GOT3 (cell line): Measurements from ENCODE around the gene SPATA16.
"Not testable (repeated sequence)": the region's sequence is repeated elsewhere in the genome, so short reads cannot be mapped to it uniquely, and the experiment has no call there.

Experiments
- DNase-seq: peaks from one replicate; lab custom pipeline; 2025; ENCODE audit warnings: mixed read lengths; lab: John Stamatoyannopoulos, UW

SPATA16 gene

DNA sequence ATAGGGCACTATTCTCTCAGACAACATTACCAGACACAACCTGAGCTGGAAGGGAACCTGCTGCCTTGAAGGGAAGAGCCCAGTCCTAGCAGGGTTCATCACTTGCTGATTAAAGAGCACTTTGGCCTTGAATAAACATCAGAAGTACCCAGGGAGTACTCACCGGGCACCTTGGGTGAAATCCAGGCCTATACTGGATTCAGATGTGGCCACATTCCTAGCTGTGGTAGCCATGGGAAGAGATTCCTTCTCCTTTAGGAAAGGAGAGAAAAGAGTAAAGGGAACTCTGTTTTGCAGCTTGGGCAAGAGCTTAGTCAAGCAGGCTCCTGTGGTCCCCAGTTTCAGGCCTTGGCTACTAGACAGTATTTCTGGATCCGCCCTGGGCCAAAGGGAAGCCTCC lies 195.0 kb downstream of the SPATA16 start:
- no peak for DNase-seq

DNA sequence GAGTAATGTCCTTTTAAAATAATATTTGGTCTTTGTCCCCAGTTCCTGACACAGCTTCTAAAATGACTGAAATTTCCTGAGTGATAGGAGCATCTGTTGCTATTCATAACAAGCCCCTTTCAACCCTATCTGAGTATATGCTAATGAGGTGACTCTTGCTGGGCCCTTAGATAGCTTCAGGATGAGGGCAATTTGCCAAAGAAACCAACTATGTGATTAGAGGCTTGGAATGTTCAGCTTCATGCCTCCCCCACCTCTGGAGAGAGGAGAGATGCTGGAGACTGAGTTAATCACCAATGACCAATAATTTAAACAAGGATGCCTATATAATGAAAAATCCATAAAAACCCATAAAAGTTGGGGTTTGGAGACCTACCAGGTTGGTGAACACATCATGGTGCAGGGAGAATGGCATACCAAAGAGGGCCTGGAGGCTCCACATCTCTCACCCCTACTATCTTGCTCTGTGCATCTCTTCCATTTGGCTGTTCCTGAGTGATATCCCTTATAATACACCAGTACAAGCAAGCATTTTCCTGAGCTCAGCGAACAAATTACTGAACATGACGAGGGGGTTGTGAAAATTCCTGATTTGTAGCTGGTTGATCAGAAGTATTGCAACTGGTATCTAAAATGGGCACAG lies 201.3 kb downstream of the SPATA16 start:
- DNase-seq = no peak

DNA sequence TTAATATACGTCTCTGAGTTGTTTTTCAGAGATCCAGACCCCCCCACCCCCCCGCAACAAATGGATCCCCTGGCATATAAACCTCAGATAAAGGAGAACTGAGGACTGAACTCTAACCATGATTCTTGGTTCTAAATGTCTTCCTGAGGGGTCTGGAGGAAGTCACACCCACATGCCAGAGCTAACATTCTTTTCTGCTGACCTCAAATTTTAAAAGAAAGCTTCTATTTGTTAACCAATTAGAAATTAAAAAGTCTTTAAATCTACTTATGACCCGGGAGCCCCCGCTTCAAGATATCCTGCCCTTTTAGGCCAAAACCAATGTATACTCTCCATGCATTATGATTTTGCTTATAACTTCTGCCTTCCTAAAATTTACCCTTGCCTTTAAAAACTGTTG lies 202.2 kb downstream of the SPATA16 start:
- no peak for DNase-seq

DNA sequence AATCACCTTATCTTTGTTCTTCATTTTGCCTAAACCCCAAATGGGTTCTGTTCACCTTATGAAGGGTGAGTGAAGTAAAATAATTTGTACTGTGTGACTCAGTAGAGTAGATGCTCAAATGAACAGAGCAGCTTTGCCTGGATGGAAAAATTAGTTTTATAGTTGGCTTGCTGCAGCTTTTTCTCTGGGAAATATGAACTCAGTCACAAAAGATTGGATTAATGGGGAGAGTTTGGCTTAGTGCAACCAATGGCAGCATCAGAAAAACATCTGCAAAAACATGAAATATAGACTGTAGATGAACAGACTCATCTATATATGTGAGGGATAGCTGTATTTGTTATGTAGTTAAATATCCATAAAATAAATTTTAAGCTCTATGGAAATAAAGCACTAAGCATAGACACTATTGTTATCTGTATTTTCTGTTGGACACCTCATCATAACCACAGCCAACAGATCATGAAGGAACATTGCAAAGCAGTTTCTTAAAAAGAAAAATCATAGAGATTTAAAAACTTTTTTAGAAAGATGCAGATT lies 209.2 kb downstream of the SPATA16 start:
- DNase-seq = no peak

DNA sequence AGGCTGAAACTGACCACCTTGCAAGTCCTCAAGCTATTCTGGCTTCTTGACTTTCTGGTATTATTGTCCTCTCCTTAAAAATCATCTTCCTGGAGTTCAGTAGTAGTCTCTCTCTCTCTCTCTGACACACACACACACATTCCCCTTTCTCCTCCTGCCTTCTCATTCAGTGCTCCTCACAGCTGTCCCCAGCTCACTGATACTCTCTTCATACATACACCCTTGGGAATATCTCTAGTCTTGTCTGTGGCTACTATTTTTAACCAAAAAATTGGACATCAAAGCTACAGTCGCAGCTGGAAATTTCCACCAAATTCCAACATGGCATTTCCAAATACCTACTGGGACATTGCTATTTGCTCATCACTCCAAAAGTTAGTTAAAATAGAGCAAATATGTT lies 211.6 kb downstream of the SPATA16 start:
- DNase-seq = no peak

DNA sequence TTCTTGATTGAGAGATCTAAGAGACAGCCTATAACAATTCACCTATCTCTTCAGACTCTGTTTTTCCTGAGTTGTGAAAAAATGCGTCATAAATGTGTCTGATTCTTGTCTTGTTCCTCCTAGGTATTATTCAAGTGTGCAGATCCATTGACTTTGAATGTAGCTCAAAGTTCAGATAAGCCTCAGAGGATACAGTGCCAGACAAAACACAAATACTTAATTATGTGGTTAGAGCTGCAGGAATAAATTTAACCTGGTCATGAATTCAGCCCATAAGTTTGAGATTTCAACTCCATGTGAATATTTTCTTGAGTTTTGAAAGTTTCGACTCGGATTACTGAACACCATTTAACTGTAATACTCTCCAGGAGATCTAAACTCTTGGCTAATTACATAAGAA lies 216.5 kb downstream of the SPATA16 start:
- DNase-seq = no peak

DNA sequence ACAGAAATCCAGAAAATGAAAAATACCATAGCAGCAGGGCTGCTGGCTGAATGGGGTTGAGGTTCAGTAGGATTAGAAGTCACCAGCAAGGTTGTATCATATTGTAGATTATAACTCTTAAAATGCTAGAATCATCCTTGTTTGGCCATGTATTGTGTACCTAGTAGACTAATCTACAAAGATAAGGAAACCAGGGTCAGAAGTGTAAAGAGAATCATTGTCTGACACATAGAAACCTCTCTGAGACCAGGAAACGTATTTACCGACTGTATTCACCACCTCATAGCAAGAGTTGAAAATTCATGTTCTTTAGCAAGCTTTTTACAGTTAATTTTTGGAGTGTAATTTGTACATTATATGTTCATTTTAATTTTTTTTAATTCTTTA lies 221.7 kb downstream of the SPATA16 start:
- no peak for DNase-seq

DNA sequence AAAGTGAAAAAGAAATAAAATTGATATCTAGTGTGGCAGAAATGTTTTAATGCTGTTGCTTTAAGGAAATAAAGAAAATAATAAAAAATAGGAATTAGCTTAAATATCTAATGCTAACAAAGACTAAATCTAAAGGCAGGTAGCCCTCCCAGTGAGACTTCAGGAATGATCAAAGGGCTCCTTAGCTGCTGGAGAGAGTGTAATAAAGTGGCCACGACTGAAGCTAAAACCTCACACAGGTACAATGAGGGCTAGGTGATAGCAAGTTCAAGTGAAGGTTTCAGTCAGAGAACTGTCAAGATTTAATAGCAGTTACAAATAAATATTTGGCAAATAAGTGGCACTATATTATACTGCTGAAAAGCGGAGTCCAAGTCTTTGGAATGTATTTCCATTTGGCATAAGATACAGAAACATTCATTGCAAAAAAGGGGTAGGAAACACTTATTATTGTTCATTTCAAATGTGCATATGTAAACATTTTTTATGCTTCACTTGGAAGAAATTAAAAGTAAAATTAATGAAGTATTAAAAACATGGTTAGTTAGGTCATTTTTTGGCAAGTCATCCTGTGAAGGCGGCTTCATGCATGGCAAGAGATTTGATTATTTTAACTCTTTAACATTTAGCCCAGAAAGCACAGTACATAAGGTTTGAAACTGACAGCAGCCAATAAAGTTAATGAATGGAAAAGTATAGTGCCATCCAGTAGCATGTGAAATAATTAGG lies 222.3 kb downstream of the SPATA16 start:
- no peak for DNase-seq

DNA sequence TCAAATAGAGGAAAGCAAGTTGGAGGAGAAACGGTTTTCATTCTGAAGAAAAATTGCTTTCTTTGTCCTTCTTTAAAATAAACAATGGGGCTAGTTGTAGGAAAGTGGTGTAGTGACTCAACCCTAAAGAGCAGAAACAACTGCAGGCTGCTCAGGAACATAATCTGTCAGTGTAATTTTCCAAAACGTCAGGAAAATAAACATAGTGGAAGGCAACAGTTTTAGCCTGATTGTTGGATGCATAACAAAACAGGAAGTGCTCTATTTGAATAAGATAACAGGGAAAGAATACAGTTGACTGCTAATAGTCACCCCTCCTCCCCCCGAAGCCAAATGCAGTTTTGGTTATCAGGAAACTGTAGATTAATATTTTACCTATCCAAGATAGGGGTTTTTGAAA lies 222.9 kb downstream of the SPATA16 start:
- no peak for DNase-seq

DNA sequence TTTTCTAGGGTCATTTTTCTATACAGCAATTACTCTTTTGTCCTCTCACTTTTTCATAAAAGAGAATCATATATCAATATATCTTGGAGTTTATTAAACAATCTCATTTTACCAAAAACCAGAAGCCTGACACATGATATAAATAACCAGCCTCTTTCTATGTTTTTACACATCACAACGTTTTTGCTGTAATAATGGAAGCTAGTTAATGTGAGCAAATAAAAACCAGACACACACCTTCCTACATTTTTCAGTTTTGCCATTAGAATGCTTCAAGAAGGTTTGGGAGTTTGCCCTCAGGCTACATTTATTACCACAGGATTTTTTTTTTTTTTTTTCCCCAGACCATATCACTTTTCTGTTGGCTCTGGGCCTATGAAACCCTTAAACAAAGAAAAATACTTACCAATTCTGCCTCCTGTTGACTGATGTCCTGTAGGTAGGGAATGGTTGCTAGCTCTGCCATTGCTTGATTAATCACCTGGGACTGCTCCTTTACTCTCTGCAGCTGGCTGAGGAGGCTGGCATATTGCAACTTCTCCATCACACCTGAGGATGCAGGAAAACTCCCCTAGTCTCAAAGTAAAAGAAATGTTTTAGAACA lies 225.0 kb downstream of the SPATA16 start:
- DNase-seq = no peak

DNA sequence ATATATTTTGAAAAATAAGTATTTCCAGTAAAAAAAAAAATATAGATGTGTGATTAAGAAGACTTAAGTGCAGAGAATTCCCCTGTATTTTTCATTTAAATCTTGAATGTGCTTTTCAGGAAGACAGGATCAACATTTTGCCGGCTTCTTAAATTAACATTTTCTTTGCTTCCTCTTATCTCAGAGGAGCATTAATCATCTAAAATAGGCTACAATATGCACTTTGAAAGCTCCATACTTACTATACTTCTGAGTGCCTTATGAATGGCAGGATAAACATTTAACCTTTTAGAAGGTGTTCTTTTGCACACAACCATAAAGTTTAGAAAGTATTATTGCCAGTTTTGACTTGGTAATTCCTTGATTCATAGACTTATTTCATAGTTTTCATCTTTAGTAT lies 226.2 kb downstream of the SPATA16 start:
- no peak for DNase-seq

DNA sequence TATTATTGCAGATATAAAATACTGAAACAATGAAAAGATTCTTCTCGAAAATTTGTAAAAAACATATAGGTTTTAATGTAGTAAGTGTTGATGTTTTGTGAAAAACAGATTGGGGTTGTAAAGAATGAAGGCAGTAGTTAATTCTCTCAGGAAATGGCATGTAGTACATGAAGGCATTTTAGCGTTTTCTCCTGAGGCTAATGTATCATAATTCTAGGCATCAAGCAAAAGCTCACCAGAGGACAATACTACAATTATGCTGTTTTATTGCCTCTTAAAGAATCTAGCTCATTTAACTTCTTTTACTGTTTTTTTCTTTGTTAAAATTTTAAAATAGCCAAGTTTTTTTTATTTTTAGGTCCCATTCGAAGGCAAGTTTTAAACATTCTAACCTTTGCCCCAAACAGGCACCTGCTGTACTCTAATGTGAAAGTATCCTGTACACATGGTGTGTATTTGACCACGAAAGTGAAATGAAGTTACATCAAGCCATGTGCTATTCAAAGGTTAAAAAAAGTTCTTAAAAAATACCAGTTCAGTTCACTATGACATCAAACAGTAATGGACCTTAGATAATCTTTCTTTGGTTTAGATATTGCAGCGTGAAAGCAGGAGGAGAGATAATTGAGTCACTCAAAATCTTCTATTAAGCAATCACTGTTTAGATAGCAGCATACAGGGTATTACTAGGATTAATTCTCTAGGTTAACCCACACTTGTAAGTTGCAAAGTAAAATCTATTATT lies 227.0 kb downstream of the SPATA16 start:
- no peak for DNase-seq

DNA sequence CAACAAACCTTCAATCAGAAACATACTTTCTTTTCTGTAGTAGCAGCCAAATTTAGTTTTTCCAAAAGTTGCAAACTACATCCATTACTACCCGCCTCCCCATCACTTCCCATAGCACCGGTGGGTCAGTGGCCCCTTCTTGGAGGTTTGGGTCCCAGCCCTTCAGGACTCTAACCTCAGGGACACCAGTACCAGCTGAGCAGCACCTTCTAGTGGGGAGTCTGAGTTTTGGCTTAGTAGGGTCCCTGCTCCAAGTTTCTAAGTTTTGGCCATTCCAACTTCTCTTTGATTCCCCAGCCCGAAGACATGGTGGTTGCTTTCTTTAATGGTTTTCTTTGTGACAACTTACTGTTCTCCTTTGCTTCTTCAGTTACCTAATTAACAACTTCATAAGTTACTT lies 229.9 kb downstream of the SPATA16 start:
- no peak for DNase-seq

DNA sequence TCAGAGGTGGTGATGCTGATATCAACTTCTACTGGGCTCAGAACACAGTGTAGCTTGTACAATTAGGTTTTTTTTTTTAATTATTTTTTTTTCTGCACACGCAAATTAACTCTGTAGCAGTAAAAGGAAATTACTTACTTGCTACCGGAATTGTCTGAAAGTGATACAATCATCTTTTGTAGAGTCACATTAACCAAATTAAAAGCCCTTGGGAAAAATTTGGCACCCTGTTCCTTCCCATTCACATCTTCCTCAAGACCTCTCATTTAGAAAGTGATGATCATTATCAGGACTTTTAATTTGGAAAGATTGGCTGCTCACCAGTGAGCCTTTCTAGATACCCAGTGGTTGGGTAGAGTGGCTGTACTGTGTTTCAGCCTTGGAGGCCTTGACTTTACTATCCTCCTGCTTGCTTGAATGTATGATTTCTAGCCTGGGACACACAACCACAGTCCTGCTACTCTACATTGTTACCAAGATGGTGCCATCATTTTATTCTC lies 232.2 kb downstream of the SPATA16 start:
- no peak for DNase-seq

DNA sequence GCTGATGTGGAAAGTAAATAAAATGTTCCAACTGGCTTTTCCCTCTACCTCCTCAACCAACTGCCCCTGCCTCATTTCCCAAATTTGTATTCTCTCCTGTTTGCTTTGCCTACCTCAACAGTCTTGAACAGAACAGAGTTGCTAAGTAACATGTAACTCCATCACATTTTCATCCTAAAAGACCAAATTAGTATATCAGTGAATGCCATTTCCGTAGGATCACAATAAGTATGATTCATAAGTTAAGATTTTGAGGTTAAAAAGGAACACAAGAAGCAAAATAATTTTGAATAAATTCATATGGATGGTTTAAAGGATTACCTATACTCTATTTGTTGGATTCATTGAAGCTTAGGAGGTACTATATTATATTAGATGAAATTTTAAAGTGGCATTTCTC lies 235.6 kb downstream of the SPATA16 start:
- DNase-seq = no peak

DNA sequence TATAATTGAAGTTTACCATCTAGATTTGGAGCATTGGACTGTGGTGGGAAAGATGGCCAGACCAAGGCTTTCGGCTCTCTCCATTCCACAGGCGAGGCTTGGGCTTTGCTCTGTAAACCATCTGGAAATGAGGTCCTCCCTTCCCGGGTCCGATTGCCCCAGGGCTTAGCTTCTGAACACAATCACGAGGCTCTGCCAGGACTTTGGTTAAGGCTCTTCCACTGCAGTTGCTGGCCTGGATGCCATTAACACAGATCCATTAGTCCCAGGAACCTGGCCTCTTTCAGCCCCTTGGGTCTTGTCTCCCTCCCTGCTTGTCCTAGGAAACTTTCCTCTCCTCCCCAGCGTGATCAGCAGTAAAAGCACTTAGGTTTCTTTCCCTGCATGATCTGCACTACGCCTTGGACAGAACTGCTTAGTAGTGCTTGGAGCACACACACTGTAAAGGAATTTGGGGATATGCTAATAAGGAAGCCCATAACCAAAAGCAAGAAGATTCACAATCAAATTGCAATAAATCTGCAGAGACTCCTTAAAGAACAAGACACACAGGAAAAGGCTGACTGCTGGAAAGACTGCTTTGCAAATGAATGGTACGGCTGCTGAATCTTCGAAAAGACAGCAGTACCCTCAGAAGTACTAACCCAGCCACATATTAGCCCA lies 236.2 kb downstream of the SPATA16 start:
- no peak for DNase-seq

DNA sequence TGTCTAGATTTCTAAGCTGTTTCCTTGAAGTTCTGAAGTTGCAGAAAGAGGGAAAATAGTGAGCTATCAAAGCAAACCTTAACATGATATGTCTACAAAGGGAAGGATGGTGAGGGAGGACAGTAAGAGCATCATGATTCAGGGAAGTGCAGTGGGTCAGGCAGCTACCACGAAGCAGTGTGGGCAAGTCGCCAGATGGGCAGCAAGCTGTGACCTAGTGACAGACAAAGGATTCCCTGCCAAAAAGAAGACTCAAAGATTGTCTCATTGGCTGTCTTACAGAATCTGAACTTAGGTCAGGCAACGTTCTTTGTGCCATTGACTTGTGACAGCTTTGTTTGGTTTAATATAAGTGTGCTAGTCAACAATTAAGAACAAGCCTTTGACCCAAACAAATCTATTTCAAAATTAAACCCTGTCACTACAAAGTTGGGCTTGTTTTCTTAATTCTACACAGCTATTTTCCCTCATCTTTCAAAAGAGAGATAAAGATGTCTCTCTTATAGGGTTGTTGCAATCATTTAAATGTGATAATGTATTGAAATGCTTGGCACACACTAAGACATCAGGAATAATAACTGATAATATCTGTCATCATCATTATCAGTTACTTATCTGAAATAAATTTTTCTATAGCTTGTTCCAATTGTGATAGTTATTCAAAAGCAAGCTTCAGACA lies 237.3 kb downstream of the SPATA16 start:
- DNase-seq = no peak

DNA sequence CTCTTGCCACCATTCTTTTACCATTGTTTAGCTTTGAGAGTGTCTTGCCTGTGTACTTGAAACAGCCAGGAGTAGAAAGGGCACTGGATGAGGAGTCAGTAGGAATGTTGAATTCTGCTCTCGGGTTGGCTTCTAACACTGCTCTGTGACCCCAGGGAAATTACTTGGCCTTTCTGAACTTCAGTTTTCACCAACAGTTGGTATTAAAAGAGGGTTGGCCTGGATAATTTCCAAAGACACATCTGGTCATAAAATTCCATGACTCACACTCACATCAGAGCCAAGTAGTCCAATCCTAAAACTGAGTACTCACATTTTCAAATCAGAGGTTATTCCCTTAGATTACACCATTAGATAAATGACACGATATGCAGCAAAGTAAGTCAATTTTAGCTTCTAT lies 248.9 kb downstream of the SPATA16 start:
- DNase-seq = no peak

DNA sequence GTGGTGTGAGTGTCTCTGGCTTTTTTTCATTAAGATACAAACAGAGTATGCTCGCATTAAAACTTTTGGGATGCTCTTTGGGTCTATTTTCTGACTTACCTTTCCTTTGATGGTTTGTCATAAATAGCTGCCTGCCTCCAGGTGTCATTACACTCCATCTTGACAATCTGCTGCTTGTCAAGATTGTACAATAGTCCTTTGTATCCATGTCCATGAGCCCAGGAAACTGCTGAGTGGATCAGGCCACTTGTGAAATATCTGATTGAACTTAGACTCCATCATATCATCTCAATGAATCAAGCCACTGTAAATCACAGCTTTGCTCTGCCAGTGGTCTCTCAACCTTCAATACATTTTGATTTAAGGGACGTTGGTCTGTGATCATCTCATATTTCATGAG lies 255.3 kb downstream of the SPATA16 start:
- DNase-seq = no peak

DNA sequence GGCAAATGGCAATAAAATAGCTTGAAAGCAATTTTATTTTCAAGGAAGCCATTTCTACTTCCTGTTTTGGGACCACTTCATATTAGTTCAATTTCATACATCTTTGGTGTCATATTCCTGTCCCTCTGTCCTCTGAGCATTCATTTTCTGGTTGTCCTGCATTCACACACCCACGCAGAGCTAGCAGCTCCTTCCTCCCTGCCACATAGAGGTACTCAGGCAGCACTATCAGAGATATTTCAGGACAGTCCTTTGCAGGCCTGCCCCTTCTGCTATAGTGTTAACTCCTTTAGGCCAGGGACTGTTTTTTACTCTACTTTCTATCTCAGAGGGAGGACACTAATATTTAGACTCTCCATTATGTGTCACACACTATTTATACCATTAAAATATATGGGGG lies 258.5 kb downstream of the SPATA16 start:
- no peak for DNase-seq

DNA sequence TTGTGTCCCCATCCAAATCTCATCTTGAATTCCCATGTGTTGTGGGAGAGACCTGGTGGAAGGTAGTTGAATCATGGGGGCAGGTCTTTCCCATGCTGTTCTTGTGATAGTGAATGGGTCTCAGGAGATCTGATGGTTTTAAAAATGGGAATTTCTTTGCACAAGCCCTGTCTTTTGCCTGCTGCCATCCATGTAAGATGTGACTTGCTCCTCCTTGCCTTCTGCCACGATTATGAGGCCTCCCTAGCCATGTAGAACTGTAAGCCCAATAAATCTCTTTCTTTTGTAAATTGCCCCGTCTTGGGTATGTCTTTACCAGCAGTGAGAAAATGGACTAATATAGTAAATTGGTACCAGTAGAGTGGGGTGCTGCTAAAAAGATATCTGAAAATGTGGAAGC lies 261.7 kb downstream of the SPATA16 start:
- DNase-seq = not testable (repeated sequence)
